IMR-90 (cell line): Measurements from ENCODE around the gene FKBP14. TPM values are rescaled to one million over a fixed set of nuclear protein-coding genes. Genes with fewer than 3 reads are reported as not detected.
A peak's percentile ranks its signal among the peaks of the same experiment; 100 is the strongest.

Experiments
- ATAC-seq: fragments of 200-7000 bp; cut with Tn5 transposase; 2 replicates; pipeline ENCODE4 v1.9.1; 2020; ENCODE audit warnings: low read depth, mild to moderate bottlenecking, moderate library complexity
- BruUV-seq: library from RNA; stranded (reverse); fragments of 400-500 nt; replicated peaks from 2 replicates; lab custom pipeline; 2021; lab: Mats Ljungman, UMichigan
- CTCF ChIA-PET: fragments of 300-600 bp; formaldehyde crosslinking; extraction: SDS; loops from one replicate; lab custom pipeline; 2021; ENCODE audit warnings: antibody characterized with exemption; lab: Yijun Ruan, JAX
- POLR2A ChIA-PET: fragments of 300-600 bp; sonication (Branson Sonifier 250); formaldehyde crosslinking; loops from one replicate; lab custom pipeline; 2022; ENCODE audit warnings: antibody characterized with exemption; ENCODE audit not compliant: unreplicated experiment; lab: Charles Lee
- DNase-seq: peaks from one replicate; pipeline ENCODE4 v3.0.0; 2013
- H2AFZ ChIP-seq: replicated peaks from 2 replicates; pipeline ENCODE3; 2013; ENCODE audit warnings: low read length, mild to moderate bottlenecking; ENCODE audit not compliant: poor library complexity
- H2AK5ac ChIP-seq: 2 replicates; pipeline ENCODE4 v1.6.1; 2013; ENCODE audit warnings: low read depth, low read length, inconsistent platforms
- H2AK9ac ChIP-seq: replicated peaks from 2 replicates; pipeline ENCODE3; 2013; ENCODE audit warnings: mild to moderate bottlenecking, low read depth, low read length, moderate library complexity; ENCODE audit not compliant: poor library complexity
- H2BK120ac ChIP-seq: 2 replicates; pipeline ENCODE4 v1.6.1; 2013; ENCODE audit warnings: low read depth, low read length, inconsistent platforms
- H2BK15ac ChIP-seq: 3 replicates; pipeline ENCODE4 v1.6.1; 2013; ENCODE audit warnings: low read depth, low read length, inconsistent platforms
- H2BK20ac ChIP-seq: 2 replicates; pipeline ENCODE4 v1.6.1; 2013; ENCODE audit warnings: low read depth, mild to moderate bottlenecking, inconsistent platforms, low read length, moderate library complexity
- H2BK5ac ChIP-seq: 2 replicates; pipeline ENCODE4 v1.6.1; 2013; ENCODE audit warnings: mild to moderate bottlenecking, low read depth, low read length, inconsistent platforms; ENCODE audit not compliant: poor library complexity, severe bottlenecking
- H3K14ac ChIP-seq: replicated peaks from 2 replicates; pipeline ENCODE4 v1.6.1; 2013; ENCODE audit warnings: low read depth, low read length, inconsistent platforms
- H3K18ac ChIP-seq: 2 replicates; pipeline ENCODE4 v1.6.1; 2013; ENCODE audit warnings: low read depth, low read length, control low read depth
- H3K23ac ChIP-seq: 2 replicates; pipeline ENCODE4 v1.6.1; 2013; ENCODE audit warnings: low read depth, low read length, inconsistent platforms
- H3K27ac ChIP-seq: 2 replicates; pipeline ENCODE4 v1.5.1; 2013; ENCODE audit warnings: mild to moderate bottlenecking, control low read depth, low read length; ENCODE audit not compliant: insufficient read depth
- H3K27me3 ChIP-seq: 2 replicates; pipeline ENCODE4 v1.6.1; 2013; ENCODE audit warnings: low read length; ENCODE audit not compliant: control insufficient read depth, insufficient read depth
- H3K36me3 ChIP-seq: 2 replicates; pipeline ENCODE4 v1.6.1; 2013; ENCODE audit warnings: low read length, mixed read lengths; ENCODE audit not compliant: control insufficient read depth, insufficient read depth
- H3K4ac ChIP-seq: 2 replicates; pipeline ENCODE4 v1.6.1; 2013; ENCODE audit warnings: low read depth, low read length, inconsistent platforms
- H3K4me1 ChIP-seq: 2 replicates; pipeline ENCODE4 v1.6.1; 2013; ENCODE audit warnings: low read length, mixed read lengths; ENCODE audit not compliant: control insufficient read depth, insufficient read depth
- H3K4me2 ChIP-seq: 2 replicates; pipeline ENCODE4 v1.6.1; 2013; ENCODE audit warnings: low read depth, mild to moderate bottlenecking, control low read depth, low read length, moderate library complexity
- H3K4me3 ChIP-seq: 2 replicates; pipeline ENCODE4 v1.5.1; 2013; ENCODE audit warnings: low read depth, mild to moderate bottlenecking, control low read depth, low read length, moderate library complexity; ENCODE audit not compliant: insufficient read depth
- H3K56ac ChIP-seq: 2 replicates; pipeline ENCODE4 v1.6.1; 2013; ENCODE audit warnings: low read length, inconsistent platforms; ENCODE audit not compliant: insufficient read depth; ENCODE audit errors: extremely low read depth
- H3K79me1 ChIP-seq, 2 experiments: 2 replicates each; pipeline ENCODE4 v1.6.1; 2013; ENCODE audit warnings: low read length in 2 of 2, inconsistent platforms in 1 of 2, low read depth in 1 of 2
- H3K9ac ChIP-seq: 2 replicates; pipeline ENCODE4 v1.6.1; 2013; ENCODE audit warnings: low read depth, low read length, control low read depth
- H3K9me1 ChIP-seq: 2 replicates; pipeline ENCODE4 v1.6.1; 2013; ENCODE audit warnings: low read length, inconsistent platforms; ENCODE audit not compliant: insufficient read depth
- H3K9me3 ChIP-seq: 2 replicates; pipeline ENCODE4 v1.6.1; 2013; ENCODE audit warnings: low read length; ENCODE audit not compliant: control insufficient read depth, insufficient read depth
- H4K20me1 ChIP-seq: 2 replicates; pipeline ENCODE4 v1.6.1; 2013; ENCODE audit warnings: low read length, inconsistent platforms; ENCODE audit not compliant: insufficient read depth
- H4K5ac ChIP-seq: 2 replicates; pipeline ENCODE4 v1.6.1; 2013; ENCODE audit warnings: mild to moderate bottlenecking, low read depth, low read length, control low read depth
- H4K8ac ChIP-seq, 2 experiments: 2 replicates each; pipeline ENCODE4 v1.6.1; 2013; ENCODE audit warnings: low read depth in 2 of 2, low read length in 2 of 2, control low read depth in 1 of 2, inconsistent platforms in 1 of 2
- H4K91ac ChIP-seq: 2 replicates; pipeline ENCODE4 v1.6.1; 2013; ENCODE audit warnings: low read depth, low read length, inconsistent platforms; ENCODE audit not compliant: insufficient read depth
- CEBPB ChIP-seq: IDR thresholded peaks from 2 replicates; pipeline ENCODE4 v1.6.1; 2012; ENCODE audit warnings: low read depth, low read length, improper control_type of control experiment
- CTCF ChIP-seq: conservative IDR thresholded peaks from 2 replicates; pipeline ENCODE4 v1.5.1; 2012; ENCODE audit warnings: mild to moderate bottlenecking, low read depth, low read length, improper control_type of control experiment
- WGBS, 2 experiments: methylation state at CpG; one replicate each; pipeline versions ENCODE4 v1.1.5 to v1.1.7; 2013; ENCODE audit warnings: missing lambda C conversion rate in 2 of 2; ENCODE audit not compliant: insufficient read length in 1 of 2; ENCODE audit errors: extremely low coverage in 2 of 2; 5-methylcytosine and 5-hydroxymethylcytosine counted together
- dilution Hi-C: fragments of 300-500 bp; cut with HindIII; formaldehyde crosslinking; loops from one replicate; pipeline ENCODE4 v1.14.3; 2018; ENCODE audit warnings: low sequenced_read_pairs; ENCODE audit not compliant: unreplicated experiment
- in situ Hi-C: fragments of 300-500 bp; cut with MboI; formaldehyde crosslinking; loops from 3 replicates; pipeline ENCODE4 v1.14.3; 2019; ENCODE audit warnings: low sequenced_read_pairs, inconsistent platforms, mixed read lengths
- intact Hi-C: fragments of 100-400 bp; cut with micrococcal nuclease; formaldehyde crosslinking; loops from 2 replicates; pipeline ENCODE4 v1.10.0; 2022
- polyA plus RNA-seq, 3 experiments: library from polyadenylated mRNA; depleted of rRNA; stranded (reverse); fragments of >200 nt; gene quantifications; 2 replicates each; pipeline ENCODE4 v1.2.3, GENCODE V29; 2012; ENCODE audit warnings: low replicate concordance in 1 of 3
- total RNA-seq: library from RNA; depleted of rRNA; stranded (reverse); fragments of >200 nt; gene quantifications from 2 replicates; pipeline ENCODE4 v1.2.3, GENCODE V29; 2012

The FKBP14 gene
- total and polyA plus RNA-seq, 2 of the 4 experiments (the other 2 are of a cell fraction), result 26.3 to 27.1 TPM

DNA sequence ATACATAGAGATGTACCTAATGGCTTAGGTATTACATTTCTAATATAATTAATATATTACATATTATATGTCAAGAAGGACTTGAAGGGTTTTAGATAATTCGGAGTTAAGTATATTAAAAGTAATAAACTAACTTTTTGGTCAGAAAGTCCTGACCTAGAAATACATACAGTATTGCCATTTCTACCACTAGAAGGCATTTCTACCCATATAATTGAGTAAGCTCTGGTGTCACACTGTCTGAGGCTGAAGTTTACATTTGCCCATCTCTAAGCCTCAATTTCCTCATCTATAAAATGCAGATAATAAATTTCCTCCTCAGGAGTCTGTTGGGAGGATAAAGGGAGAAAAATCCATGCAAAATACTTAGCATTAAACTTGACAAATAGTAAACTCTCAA lies 7.1 kb downstream of the FKBP14 start:
- in situ Hi-C loops, result no loop called here
- H4K8ac ChIP-seq, result no peak overlapping the region
- no peak overlapping the region for H2AK5ac ChIP-seq
- H3K9ac ChIP-seq, result no peak overlapping the region
- no peak overlapping the region for H2BK20ac ChIP-seq
- peaks cover 2% of the 10 kb centered on the region; the same call in 1 of the 2 replicates for H3K9me1 ChIP-seq
- no peak overlapping the region for H2BK15ac ChIP-seq
- H3K18ac ChIP-seq, result no peak overlapping the region
- H3K4me1 ChIP-seq, result no peaks in the 10 kb centered on the region; the same call in 1 of the 2 replicates
- peaks cover 4% of the 10 kb centered on the region; the same call in 1 of the 2 replicates for H4K20me1 ChIP-seq
- WGBS, 2 experiments, result no CpG with 5 or more reads among the region's 1 CpG
- no TSS peak for BruUV-seq
- H2AFZ ChIP-seq, result no peak overlapping the region
- H4K91ac ChIP-seq, result no peak overlapping the region
- no peaks in the 10 kb centered on the region for H3K27me3 ChIP-seq
- ATAC-seq, result peak; percentile 46; the same call in 1 of the 2 replicates
- no peak overlapping the region for H3K56ac ChIP-seq
- H3K27ac ChIP-seq, result no peak overlapping the region
- H3K4me3 ChIP-seq, result no peak overlapping the region
- CTCF ChIA-PET, result no interaction called here
- no peak overlapping the region for H4K5ac ChIP-seq
- no peak for DNase-seq
- H2BK120ac ChIP-seq, result no peak overlapping the region
- H2AK9ac ChIP-seq, result no peak overlapping the region
- POLR2A ChIA-PET, result no interaction called here
- no peak overlapping the region for H3K4me2 ChIP-seq
- H3K79me1 ChIP-seq, result peaks cover 10 to 21% of the 10 kb centered on the region in 2 experiments
- intact Hi-C loops, result no loop called here
- dilution Hi-C loops, result no loop called here
- TF ChIP-seq CTCF (0 out of 2 replicates have a peak, but pooled peaks have one; percentile 20), CEBPB (no peak)
- no peak overlapping the region for H3K14ac ChIP-seq
- peaks cover 8% of the 10 kb centered on the region for H3K36me3 ChIP-seq
- no peak overlapping the region for H2BK5ac ChIP-seq
- no peak overlapping the region for H3K23ac ChIP-seq
- H3K9me3 ChIP-seq, result no peaks in the 10 kb centered on the region
- H3K4ac ChIP-seq, result no peak overlapping the region
